Lower leg skin (tissue), 4 donors: ENCODE data around the gene STK35. TPM values are rescaled to one million over a fixed set of nuclear protein-coding genes. Genes with fewer than 3 reads are reported as not detected.

Experiments used
- DNase-seq, 2 donors: peaks; one replicate each; pipeline ENCODE4 v3.0.0-alpha.2; 2019; ENCODE audit warnings: low spot score in 2 of 2
- H3K4me3 ChIP-seq: fragments of 200-600 bp; sonication (generic); 2 replicates; pipeline ENCODE4 v1.5.1; 2017; ENCODE audit warnings: mild to moderate bottlenecking, low read depth; ENCODE audit not compliant: poor library complexity, severe bottlenecking
- CTCF ChIP-seq, 3 donors: fragments of 450-650 bp; IDR thresholded peaks; one replicate each; pipeline ENCODE4 v1.5.1; 2016; ENCODE audit warnings: antibody characterized with exemption in 3 of 3, mild to moderate bottlenecking in 3 of 3, moderate library complexity in 2 of 3
- POLR2A ChIP-seq, 2 donors: fragments of 450-650 bp; IDR thresholded peaks; one replicate each; pipeline ENCODE4 v1.6.1; 2016 to 2017; ENCODE audit warnings: antibody characterized with exemption in 2 of 2, mild to moderate bottlenecking in 1 of 2, moderate library complexity in 1 of 2
- WGBS, 2 donors: methylation state at CpG; one replicate each; pipeline ENCODE4 v1.1.5; 2018; 5-methylcytosine and 5-hydroxymethylcytosine counted together
- intact Hi-C: fragments of 100-400 bp; cut with DNase I; formaldehyde crosslinking; loops from one replicate; pipeline ENCODE4 v1.15.0; 2023; ENCODE audit warnings: low total_unique reads
- total RNA-seq, 4 donors: library from RNA; depleted of rRNA; stranded (reverse); fragments of >200 nt; gene quantifications; one replicate each; pipeline ENCODE4 v1.1.0, GENCODE V29; 2016

STK35 gene
- total RNA-seq, 4 donors from 2014 or later: 16.2 to 28.8 (median 21.5) TPM

GRCh38 chr20:2149507-2149906, 47.9 kb downstream of the STK35 start:
- H3K4me3 ChIP-seq: no peak overlapping the region
- 88 to 91% methylated on average over 6 of the region's 6 CpGs for WGBS, 2 donors
- TF ChIP-seq CTCF (IDR thresholded peaks at IDR 0.05): no peak
- TF ChIP-seq POLR2A (IDR thresholded peaks at IDR 0.05): no peak
- intact Hi-C loops: no loop called here
- no peak for DNase-seq

GRCh38 chr20:2150660-2151059, 49.0 kb downstream of the STK35 start:
- 61 to 70% methylated on average over 6 of the region's 6 CpGs for WGBS, 2 donors
- no peak for TF ChIP-seq POLR2A (IDR thresholded peaks at IDR 0.05)
- no peak for TF ChIP-seq CTCF (IDR thresholded peaks at IDR 0.05)
- intact Hi-C loops: no loop called here
- H3K4me3 ChIP-seq: no peak overlapping the region
- DNase-seq: no peak

GRCh38 chr20:2151858-2152281, 50.2 kb downstream of the STK35 start:
- no peak overlapping the region for H3K4me3 ChIP-seq
- no peak for TF ChIP-seq CTCF (IDR thresholded peaks at IDR 0.05)
- no peak for TF ChIP-seq POLR2A (IDR thresholded peaks at IDR 0.05)
- intact Hi-C loops: no loop called here
- 31 to 42% methylated on average over 3 of the region's 3 CpGs for WGBS, 2 donors
- no peak for DNase-seq

GRCh38 chr20:2152317-2152716, 50.7 kb downstream of the STK35 start:
- intact Hi-C loops: no loop called here
- no peak for TF ChIP-seq CTCF (IDR thresholded peaks at IDR 0.05)
- no peak for TF ChIP-seq POLR2A (IDR thresholded peaks at IDR 0.05)
- no peak for DNase-seq
- WGBS, 2 donors: 51 to 55% methylated on average over 3 of the region's 3 CpGs
- no peak overlapping the region for H3K4me3 ChIP-seq

- WGBS, 2 donors: 83 to 89% methylated on average over 4 of the region's 4 CpGs
These were observed 51.7 kb downstream of the STK35 start for GRCh38 chr20:2153326-2153725.

More at GRCh38 chr20:2153326-2153725, 51.7 kb downstream of the STK35 start:
- no peak for TF ChIP-seq CTCF (IDR thresholded peaks at IDR 0.05)
- no peak for TF ChIP-seq POLR2A (IDR thresholded peaks at IDR 0.05)
- DNase-seq: no peak
- intact Hi-C loops: no loop called here
- H3K4me3 ChIP-seq: no peak overlapping the region
